Measurements from ENCODE around the gene ZG16.
"Not testable (repeated sequence)": the region's sequence is repeated elsewhere in the genome, so short reads cannot be mapped to it uniquely, and the experiment has no call there.

ZG16 gene

GRCh38 chr16:29777576-29778350, at the start of gene ZG16:
Gene ZG16, plus strand, starts transcription at chr16:29778256. Its CDS starts 1,011 bp downstream, at chr16:29779267.
- no peak for DNase-seq (ENCODE audit: low read depth, low spot score)

GRCh38 chr16:29729116-29729521, 48.9 kb upstream of the ZG16 start:
- DNase-seq (ENCODE audit: low read depth, low spot score), result no peak

GRCh38 chr16:29730649-29731048, 47.4 kb upstream of the ZG16 start:
- DNase-seq (ENCODE audit: low read depth, low spot score), result no peak

- DNase-seq (ENCODE audit: low read depth, low spot score), result not testable (repeated sequence)
Observed at GRCh38 chr16:29731768-29732601, 46.1 kb upstream of the ZG16 start.

- DNase-seq (ENCODE audit: low read depth, low spot score), result no peak
Observed at GRCh38 chr16:29734786-29735185, 43.3 kb upstream of the ZG16 start.

- no peak for DNase-seq (ENCODE audit: low read depth, low spot score)
Observed at GRCh38 chr16:29736112-29736511, 41.9 kb upstream of the ZG16 start.

- DNase-seq (ENCODE audit: low read depth, low spot score), result no peak
Observed at GRCh38 chr16:29736764-29737163, 41.3 kb upstream of the ZG16 start.

- DNase-seq (ENCODE audit: low read depth, low spot score), result no peak
Observed at GRCh38 chr16:29737713-29738112, 40.3 kb upstream of the ZG16 start.

- no peak for DNase-seq (ENCODE audit: low read depth, low spot score)
Observed at GRCh38 chr16:29738514-29738913, 39.5 kb upstream of the ZG16 start.

- not testable (repeated sequence) for DNase-seq (ENCODE audit: low read depth, low spot score)
Observed at GRCh38 chr16:29739927-29740629, 38.0 kb upstream of the ZG16 start.

- not testable (repeated sequence) for DNase-seq (ENCODE audit: low read depth, low spot score)
Observed at GRCh38 chr16:29740630-29741015, 37.4 kb upstream of the ZG16 start.

- no peak for DNase-seq (ENCODE audit: low read depth, low spot score)
Observed at GRCh38 chr16:29742683-29743275, 35.3 kb upstream of the ZG16 start.

GRCh38 chr16:29743475-29743826, 34.6 kb upstream of the ZG16 start:
- DNase-seq (ENCODE audit: low read depth, low spot score), result no peak

GRCh38 chr16:29743827-29744531, 34.1 kb upstream of the ZG16 start:
- no peak for DNase-seq (ENCODE audit: low read depth, low spot score)

- DNase-seq (ENCODE audit: low read depth, low spot score), result no peak
Observed at GRCh38 chr16:29744541-29745101, 33.4 kb upstream of the ZG16 start.

GRCh38 chr16:29745121-29745852, 32.8 kb upstream of the ZG16 start:
- DNase-seq (ENCODE audit: low read depth, low spot score), result no peak

- no peak for DNase-seq (ENCODE audit: low read depth, low spot score)
Observed at GRCh38 chr16:29745853-29746345, 32.2 kb upstream of the ZG16 start, which contains the start of gene C16orf54. Gene C16orf54, minus strand, starts transcription at chr16:29745990. Its CDS starts 1,039 bp downstream, at chr16:29744951.

- DNase-seq (ENCODE audit: low read depth, low spot score), result not testable (repeated sequence)
Observed at GRCh38 chr16:29746518-29746917, 31.5 kb upstream of the ZG16 start.

- no peak for DNase-seq (ENCODE audit: low read depth, low spot score)
Observed at GRCh38 chr16:29747947-29748759, 29.9 kb upstream of the ZG16 start.
